Suppressor macrophage (primary cell): ENCODE data around the gene GFRA4.
A peak's percentile ranks its signal among the peaks of the same experiment; 100 is the strongest.

Source experiments
- DNase-seq, 4 experiments: peaks; one replicate each; pipeline ENCODE4 v3.0.0-alpha.2; 2020 to 2022
- total RNA-seq, 17 experiments: gene quantifications; one replicate each; lab custom pipeline; 2026; ENCODE audit warnings: mixed read lengths in 6 of 17, inconsistent platforms in 3 of 17; lab: John Stamatoyannopoulos, UW

The GFRA4 gene, protein sequence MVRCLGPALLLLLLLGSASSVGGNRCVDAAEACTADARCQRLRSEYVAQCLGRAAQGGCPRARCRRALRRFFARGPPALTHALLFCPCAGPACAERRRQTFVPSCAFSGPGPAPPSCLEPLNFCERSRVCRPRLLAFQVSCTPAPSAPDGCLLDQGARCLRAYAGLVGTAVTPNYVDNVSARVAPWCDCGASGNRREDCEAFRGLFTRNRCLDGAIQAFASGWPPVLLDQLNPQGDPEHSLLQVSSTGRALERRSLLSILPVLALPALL
- 0 to 0.44 (median 0) reads per million in 17 experiments for total RNA-seq

DNA sequence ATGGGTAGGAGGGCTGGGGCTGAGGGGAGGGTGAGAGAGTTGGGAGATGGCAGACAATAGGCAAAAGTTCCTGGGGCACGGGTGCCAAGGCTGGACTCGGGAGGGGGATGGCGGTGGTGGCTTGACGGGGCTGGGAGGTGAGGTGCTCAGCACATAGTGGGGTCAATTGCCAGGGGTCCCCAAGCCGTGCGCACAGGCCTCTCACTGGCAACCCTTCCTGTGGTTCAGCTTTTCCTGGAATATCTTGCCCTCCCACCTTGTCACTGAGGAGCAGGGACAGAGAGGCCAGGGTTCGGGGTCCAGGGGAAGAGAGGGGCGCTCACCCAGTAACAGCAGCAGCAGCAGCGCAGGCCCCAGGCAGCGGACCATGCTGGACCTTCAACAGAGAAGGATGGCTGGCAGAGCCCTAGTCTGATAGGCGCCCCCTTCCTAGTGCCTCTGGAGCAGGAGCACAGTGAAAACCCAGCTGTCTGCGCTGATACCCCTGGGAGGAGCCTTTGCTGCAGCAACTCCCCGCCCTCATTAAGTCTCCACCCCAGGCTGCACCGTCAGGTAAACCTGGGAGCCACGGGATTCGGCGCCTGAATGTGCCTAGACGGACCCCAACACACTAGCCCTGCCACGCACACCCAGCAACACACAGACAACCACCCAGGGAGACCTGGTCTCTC, at the start of gene GFRA4:
Gene GFRA4, minus strand, starts transcription at position 369 of the 671 bp plus-strand sequence. Its CDS starts 0 bp downstream, at position 369.
- no peak for DNase-seq

DNA sequence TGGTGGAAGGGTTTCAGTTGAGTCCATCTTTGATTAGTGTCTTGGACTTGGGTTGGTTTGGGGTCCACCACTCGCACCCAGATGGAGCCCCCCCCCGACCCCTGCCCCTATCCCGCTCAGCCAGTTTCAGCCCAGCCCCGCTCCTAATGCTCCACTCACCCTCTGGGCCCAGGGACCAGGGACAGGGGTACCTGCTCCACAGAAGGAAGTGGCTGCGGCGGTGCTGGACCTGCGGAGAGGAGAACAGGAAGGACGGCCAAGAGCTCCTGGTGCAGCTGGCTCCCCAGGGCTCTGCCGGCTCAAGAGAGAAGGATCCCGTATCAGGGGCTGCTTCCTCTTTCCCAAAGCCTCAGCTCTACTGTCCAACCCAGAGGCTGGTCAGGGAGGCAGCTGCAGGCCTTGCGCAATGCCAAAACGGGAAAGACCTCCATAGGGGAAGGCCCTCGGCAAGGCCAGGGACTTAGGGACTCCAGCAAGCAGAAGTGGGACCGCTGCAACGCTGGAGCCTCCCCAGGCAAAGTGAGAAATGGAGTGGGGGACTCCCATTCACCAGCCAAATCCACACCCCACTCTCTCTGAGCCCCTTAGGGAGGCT, 49.2 kb upstream of the GFRA4 start, which contains the start of gene SIGLEC1:
Gene SIGLEC1, minus strand, starts transcription at position 322 of the 595 bp plus-strand sequence. CDS start 5,472 bp downstream, outside the sequence.
- peak; percentile 96 to 99 (median 98) for DNase-seq

GRCh38 chr20:3711484-3711941, 48.3 kb upstream of the GFRA4 start:
- DNase-seq: peak; percentile 65 to 84 (median 80)

DNA sequence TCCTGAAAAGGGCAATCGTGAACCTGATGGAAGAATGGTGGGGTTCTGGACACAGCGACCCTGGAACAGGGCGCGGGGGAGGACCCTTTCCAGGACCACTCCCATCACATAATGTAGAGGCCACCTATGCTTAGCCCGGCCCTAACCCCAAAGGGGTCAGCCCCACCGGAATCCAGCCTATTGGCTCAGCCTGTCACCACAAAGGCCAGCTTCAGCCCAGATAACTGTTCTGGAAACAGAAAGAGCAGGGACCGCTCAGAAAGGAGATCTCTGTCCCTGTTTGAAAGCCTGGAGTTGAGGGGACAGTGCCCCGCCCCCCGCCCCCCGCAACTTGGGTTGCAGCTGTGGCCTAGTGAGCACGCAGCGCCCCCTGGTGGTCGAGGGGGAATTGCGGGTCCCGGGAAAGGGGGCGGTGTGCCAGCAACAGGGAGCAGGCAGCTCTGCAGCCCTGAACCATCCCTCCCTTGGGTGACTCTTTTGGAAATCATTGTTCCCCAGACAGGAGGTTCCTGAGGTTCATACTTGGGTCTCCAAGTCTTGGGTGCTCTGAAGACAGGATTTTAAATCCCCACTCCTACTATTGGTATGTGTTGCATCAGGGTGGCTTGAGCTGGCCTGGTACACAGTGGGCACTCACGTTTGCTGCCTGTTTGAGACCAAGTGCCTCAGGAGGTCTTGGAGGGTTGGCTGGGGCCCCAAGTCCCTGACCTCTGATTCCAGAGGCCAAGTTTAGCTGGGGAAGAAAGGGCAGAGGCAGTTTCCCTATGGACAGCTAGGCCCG, 47.7 kb upstream of the GFRA4 start:
- peak; percentile 63 to 83 (median 75) for DNase-seq

- DNase-seq: peak; percentile 38 to 77 (median 54)
Measured at GRCh38 chr20:3710011-3710466, 46.8 kb upstream of the GFRA4 start.

GRCh38 chr20:3707508-3707899, 44.3 kb upstream of the GFRA4 start:
- no peak for DNase-seq

DNA sequence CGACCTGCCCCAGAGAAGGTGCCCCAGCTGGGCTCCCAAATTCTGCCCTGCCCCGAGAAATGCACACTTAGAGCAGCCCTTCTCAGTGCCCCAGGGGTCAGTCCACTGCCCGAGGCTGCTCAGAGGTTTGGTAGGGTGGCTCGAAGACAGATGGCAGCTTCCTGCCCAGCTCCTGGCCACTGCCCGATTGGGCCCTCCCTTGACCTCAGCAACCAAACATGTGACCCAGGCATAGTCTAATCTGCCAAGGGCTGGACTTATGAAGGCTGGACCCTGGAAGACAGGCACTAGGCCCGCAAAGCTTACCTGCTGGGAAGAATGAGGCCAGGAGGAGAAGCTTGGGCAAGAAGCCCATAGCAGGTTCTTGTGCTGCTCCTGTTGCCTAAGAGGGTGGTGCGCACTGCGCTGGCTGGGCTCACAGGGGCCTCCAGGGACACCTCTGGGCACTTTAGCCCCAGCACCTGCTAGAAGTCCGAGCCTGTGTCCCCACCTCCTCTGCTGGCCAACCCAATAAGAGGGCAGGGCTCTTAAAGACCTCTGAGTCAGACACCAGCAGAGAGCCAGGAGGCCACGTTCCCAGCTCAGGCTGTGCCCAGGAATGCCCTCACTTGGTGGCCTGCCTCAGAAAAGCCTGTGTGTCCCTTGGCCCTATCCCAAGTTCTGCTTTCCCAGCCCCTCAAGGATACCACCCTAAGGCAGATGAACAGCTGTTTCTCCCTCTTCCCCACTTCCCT, 43.7 kb upstream of the GFRA4 start:
- DNase-seq: no peak

GRCh38 chr20:3705970-3706739, 43.0 kb upstream of the GFRA4 start:
- DNase-seq: no peak

- no peak for DNase-seq
Measured at GRCh38 chr20:3705491-3705969, 42.3 kb upstream of the GFRA4 start.

GRCh38 chr20:3704087-3704486, 40.9 kb upstream of the GFRA4 start:
- DNase-seq: no peak

- no peak for DNase-seq
Measured at GRCh38 chr20:3702611-3703391, 39.6 kb upstream of the GFRA4 start.

DNA sequence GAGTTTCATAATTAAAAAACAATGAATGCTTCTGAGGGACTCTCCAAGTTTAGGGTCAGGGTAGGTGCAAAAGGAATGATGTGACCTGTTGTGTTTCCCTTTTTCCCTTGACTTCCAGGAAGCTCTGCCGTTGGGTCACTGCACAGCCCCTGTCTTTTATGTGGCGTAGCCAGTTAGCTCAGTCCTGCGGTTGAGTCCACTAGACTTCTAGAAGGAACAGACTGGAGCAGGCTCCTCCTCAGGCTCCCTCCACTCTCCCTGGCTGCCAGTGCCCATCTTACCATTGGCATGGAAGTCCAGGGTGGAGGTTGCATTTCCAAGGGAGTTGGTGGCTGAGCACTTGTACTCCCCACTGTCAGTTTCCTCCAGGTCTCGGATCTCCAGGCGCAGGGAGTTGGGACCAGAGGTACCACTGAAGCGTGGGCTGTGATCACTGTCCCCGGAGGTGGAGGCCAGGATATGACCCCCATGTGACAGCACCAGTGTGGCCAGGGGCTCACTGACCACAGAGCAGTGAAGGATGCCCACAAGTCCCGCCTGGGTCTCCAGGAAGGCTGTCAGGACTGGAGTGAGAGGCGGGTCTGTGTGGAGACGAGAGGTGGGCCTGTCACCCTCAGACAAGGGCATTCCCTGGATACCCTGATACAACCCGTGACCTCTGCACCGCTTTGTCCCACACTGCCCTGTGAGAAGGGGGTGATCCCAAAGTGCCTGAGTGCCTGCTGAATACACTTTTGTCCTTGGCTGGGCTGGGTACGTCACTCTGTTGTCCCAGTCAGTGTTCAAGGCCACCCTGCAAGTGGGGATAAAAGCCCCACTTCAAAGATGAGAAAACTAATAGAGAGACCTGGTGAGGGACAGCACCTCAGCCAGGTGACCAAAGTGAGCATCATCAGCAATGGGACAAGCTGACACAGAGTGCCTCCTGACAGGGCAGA, 38.1 kb upstream of the GFRA4 start:
- DNase-seq: no peak

DNA sequence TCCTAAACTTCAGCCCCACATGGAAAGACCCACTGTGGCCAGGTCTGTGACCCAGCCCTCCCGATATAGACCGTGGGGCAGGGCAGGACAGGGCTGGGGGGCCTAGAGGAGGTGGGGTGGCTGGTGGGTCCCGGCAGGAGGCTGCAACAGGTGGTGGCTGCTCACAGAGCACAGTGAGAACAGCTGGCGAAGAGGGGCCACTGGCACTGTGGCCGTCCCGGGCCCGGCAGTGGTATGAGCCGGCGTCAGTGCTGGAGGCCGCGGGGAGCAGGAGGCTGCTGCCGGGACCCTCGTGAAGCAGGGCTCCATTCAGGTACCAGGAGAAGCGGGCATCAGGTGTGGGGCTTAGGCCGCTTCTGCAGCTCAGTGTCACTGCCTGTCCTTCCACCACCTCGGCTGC, 35.8 kb upstream of the GFRA4 start:
- no peak for DNase-seq

DNA sequence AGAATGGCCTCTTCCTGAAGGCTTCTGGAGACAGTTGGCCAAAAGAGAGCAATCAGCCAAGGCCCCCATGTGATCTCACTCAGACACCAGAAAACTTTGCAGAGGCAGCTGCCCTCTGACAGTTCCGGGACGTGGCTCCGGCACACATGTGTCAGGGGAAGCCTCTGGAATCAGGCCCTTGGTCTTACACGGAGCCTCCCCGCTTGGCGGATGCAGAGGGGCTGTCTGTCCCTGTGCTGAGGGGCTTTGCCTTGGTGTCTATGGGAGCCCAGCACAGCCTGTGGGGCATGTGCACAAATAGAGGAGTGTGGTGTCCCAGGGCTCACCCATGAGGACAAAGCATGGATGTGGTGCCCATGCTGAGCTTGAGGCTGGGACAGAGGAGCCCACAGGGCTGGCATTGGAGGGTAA, 35.4 kb upstream of the GFRA4 start:
- no peak for DNase-seq

- no peak for DNase-seq
Measured at GRCh38 chr20:3697588-3698305, 34.5 kb upstream of the GFRA4 start.

GRCh38 chr20:3696745-3697587, 33.8 kb upstream of the GFRA4 start:
- DNase-seq: no peak

- peak; percentile 34 to 56 (median 40) for DNase-seq
Measured at GRCh38 chr20:3696200-3696599, 33.0 kb upstream of the GFRA4 start.
